ENCODE measurements around the gene ARHGAP25. TPM values are rescaled to one million over a fixed set of nuclear protein-coding genes. Genes with fewer than 3 reads are reported as not detected.
A peak's percentile ranks its signal among the peaks of the same experiment; 100 is the strongest.

ARHGAP25 gene
- total and polyA plus RNA-seq, 2 of the 4 experiments (the other 2 are of a cell fraction), result 0.29 to 0.36 TPM

- Histone ChIP-seq H4K20me1 (ENCODE audit: insufficient read depth, low read length) (no peaks in the 10 kb centered on the region), H2BK120ac (ENCODE audit: low read depth, low read length) (peak overlapping the region; percentile 58; the same call in 1 of the 2 replicates), H2BK20ac (ENCODE audit: low read depth, low read length) (peak overlapping the region; percentile 52; the same call in 1 of the 2 replicates), H3K4me1 (ENCODE audit: control insufficient read depth, insufficient read depth, low read length) (no peaks in the 10 kb centered on the region), H3K9me3 (ENCODE audit: control insufficient read depth, insufficient read depth, low read length) (no peaks in the 10 kb centered on the region), H3K36me3 (ENCODE audit: control insufficient read depth, insufficient read depth, low read length) (no peaks in the 10 kb centered on the region), H3K4ac (ENCODE audit: low read depth, low read length) (no peak overlapping the region; the same call in 1 of the 2 replicates), H4K8ac (ENCODE audit: low read depth in 2 of 2, low read length in 2 of 2) (peak overlapping the region in 1 of 2 experiments; percentile 78; a peak in 2 of 4 replicates), H3K9ac (ENCODE audit: low read depth, low read length) (no peak overlapping the region), H3K18ac (ENCODE audit: low read depth, low read length) (no peak overlapping the region), H3K9me1 (ENCODE audit: insufficient read depth, low read length) (no peaks in the 10 kb centered on the region; the same call in 1 of the 2 replicates), H3K4me3 (ENCODE audit: insufficient read depth, low read depth, low read length) (no peak overlapping the region), H3K27ac (ENCODE audit: insufficient read depth, low read length) (no peak overlapping the region), H3K56ac (ENCODE audit: extremely low read depth, insufficient read depth, low read length) (no peak overlapping the region), H4K91ac (ENCODE audit: insufficient read depth, low read depth, low read length) (no peak overlapping the region), H4K5ac (ENCODE audit: low read depth, low read length) (no peak overlapping the region), H3K79me1 (ENCODE audit: low read depth in 1 of 2, low read length in 2 of 2) (no peaks in the 10 kb centered on the region), H3K27me3 (ENCODE audit: control insufficient read depth, insufficient read depth, low read length) (no peaks in the 10 kb centered on the region), H3K14ac (replicated peaks; ENCODE audit: low read depth, low read length) (0 out of 2 replicates have a peak overlapping the region, but pooled peaks have one; percentile 51), H2BK15ac (ENCODE audit: low read depth, low read length) (no peak overlapping the region; the same call in 2 of the 3 replicates), H2AK5ac (ENCODE audit: low read depth, low read length) (peak overlapping the region; percentile 54; the same call in 1 of the 2 replicates), H2AK9ac (replicated peaks; ENCODE audit: low read depth, low read length, poor library complexity) (no peak overlapping the region), H2AFZ (replicated peaks; ENCODE audit: low read length, poor library complexity) (no peak overlapping the region), H2BK5ac (ENCODE audit: low read depth, low read length, poor library complexity, severe bottlenecking) (no peak overlapping the region), H3K4me2 (ENCODE audit: low read depth, low read length) (no peak overlapping the region), H3K23ac (ENCODE audit: low read depth, low read length) (no peak overlapping the region)
- dilution Hi-C loops (cut with HindIII; ENCODE audit: low sequenced_read_pairs, unreplicated experiment) (no loop called here), intact Hi-C loops (cut with micrococcal nuclease) (loop anchor here (1.0 to 2.0 kb wide), 4 partner anchors 41 to 175 kb away; no protein-coding TSS in a partner anchor), in situ Hi-C loops (cut with MboI; ENCODE audit: low sequenced_read_pairs) (no loop called here)
- no peak for DNase-seq
- WGBS, 2 experiments (ENCODE audit: extremely low coverage in 2 of 2, insufficient read length in 1 of 2), result 90% methylated on average over 2 of the region's 12 CpGs; no CpG with 5 or more reads in 1 of the 2 experiments
- CTCF ChIA-PET, result interaction anchor here (0.6 to 2.0 kb wide), 21 partner anchors 7 to 283 kb away, joined by 3 to 13 read pairs (median 4); no protein-coding TSS in a partner anchor
- POLR2A ChIA-PET (ENCODE audit: unreplicated experiment), result no interaction called here
- BruUV-seq (replicated peaks), result no TSS peak
- no peak for ATAC-seq (ENCODE audit: low read depth)
- TF ChIP-seq POLR2A (IDR thresholded peaks at IDR 0.05; ENCODE audit: low read depth, low read length) (no peak), MXI1 (IDR thresholded peaks at IDR 0.05; ENCODE audit: borderline replicate concordance, low read depth, low read length) (no peak), RFX5 (IDR thresholded peaks at IDR 0.05; ENCODE audit: low read depth, low read length) (no peak), MAZ (IDR thresholded peaks at IDR 0.05; ENCODE audit: borderline replicate concordance, low read depth, low read length) (no peak), ELK1 (IDR thresholded peaks at IDR 0.05; ENCODE audit: borderline replicate concordance, low read depth, low read length) (no peak), BHLHE40 (IDR thresholded peaks at IDR 0.05; ENCODE audit: low read depth, low read length) (no peak), FOS (IDR thresholded peaks at IDR 0.05; ENCODE audit: low read depth, low read length) (no peak), CTCF (conservative IDR thresholded peaks at IDR 0.05; ENCODE audit: low read depth, low read length) (no peak), NFE2L2 (IDR thresholded peaks at IDR 0.05; ENCODE audit: low read depth, low read length) (no peak), RAD21 (IDR thresholded peaks at IDR 0.05; ENCODE audit: low read length) (no peak), RCOR1 (IDR thresholded peaks at IDR 0.05; ENCODE audit: insufficient replicate concordance, low read length) (no peak), USF2 (IDR thresholded peaks at IDR 0.05; ENCODE audit: low read depth, low read length) (no peak), MAFK (IDR thresholded peaks at IDR 0.05; ENCODE audit: low read depth, low read length) (no peak), CEBPB (IDR thresholded peaks at IDR 0.05; ENCODE audit: low read depth, low read length) (no peak)
These were observed 16.2 kb downstream of the ARHGAP25 start for GRCh38 chr2:68750592-68751396.
